Gastroesophageal sphincter (tissue), 3 donors: ENCODE data around the gene L1CAM.

Experiments
- CTCF ChIP-seq, 4 experiments: fragments of 200-600 bp in 2 of 4; fragments of 450-650 bp in 2 of 4; sonication (generic) in 1 of 4; IDR thresholded peaks; one replicate each; pipeline ENCODE4 v1.5.1; 2017 to 2019; ENCODE audit warnings: antibody characterized with exemption in 4 of 4, mild to moderate bottlenecking in 2 of 4, moderate library complexity in 2 of 4
- EP300 ChIP-seq: sonication (generic); formaldehyde crosslinking; IDR thresholded peaks from one replicate; pipeline ENCODE4 v1.6.1; 2017; ENCODE audit warnings: antibody characterized with exemption, mild to moderate bottlenecking
- POLR2A ChIP-seq, 2 donors: fragments of 450-650 bp; IDR thresholded peaks; one replicate each; pipeline ENCODE4 v1.6.1; 2017; ENCODE audit warnings: antibody characterized with exemption in 2 of 2, mild to moderate bottlenecking in 2 of 2, moderate library complexity in 1 of 2
- POLR2AphosphoS5 ChIP-seq: sonication (generic); formaldehyde crosslinking; IDR thresholded peaks from one replicate; pipeline ENCODE4 v1.6.1; 2017; ENCODE audit warnings: antibody characterized with exemption

GRCh38 chrX:153913701-153914100, 27.7 kb upstream of the L1CAM start:
- no peak for TF ChIP-seq CTCF (IDR thresholded peaks at IDR 0.05)
- no peak for TF ChIP-seq POLR2A (IDR thresholded peaks at IDR 0.05)
- TF ChIP-seq EP300, result no peak
- no peak for TF ChIP-seq POLR2AphosphoS5
